B cell (primary cell): Measurements from ENCODE around the gene RGL3. TPM values are rescaled to one million over a fixed set of nuclear protein-coding genes. Genes with fewer than 3 reads are reported as not detected.
A peak's percentile ranks its signal among the peaks of the same experiment; 100 is the strongest.

ENCODE experiments used
- ATAC-seq: fragments of 200-7000 bp; cut with Tn5 transposase; one replicate; pipeline ENCODE4 v1.10.0; 2021; ENCODE audit warnings: low read depth, mild to moderate bottlenecking, moderate number of reproducible peaks, moderate library complexity
- CTCF ChIA-PET: fragments of 350-600 bp; sonication (Branson Sonifier 250); formaldehyde crosslinking; loops from one replicate; lab custom pipeline; 2021; ENCODE audit warnings: antibody characterized with exemption, inconsistent platforms; lab: Charles Lee
- POLR2A ChIA-PET: fragments of 350-600 bp; sonication (Branson Sonifier 250); formaldehyde crosslinking; loops from one replicate; lab custom pipeline; 2021; ENCODE audit warnings: antibody characterized with exemption; lab: Charles Lee
- DNase-seq: peaks from one replicate; pipeline ENCODE4 v3.0.0; 2013
- H2AFZ ChIP-seq: 2 replicates; pipeline ENCODE4 v1.6.1; 2012; ENCODE audit warnings: mild to moderate bottlenecking, low read depth, low read length; ENCODE audit not compliant: insufficient read depth, poor library complexity, severe bottlenecking
- H3K27ac ChIP-seq, 2 donors: 1 replicate in 1 of 2; 2 replicates in 1 of 2; pipeline ENCODE4 v1.5.1; 2012 to 2013; ENCODE audit warnings: low read length in 2 of 2, mild to moderate bottlenecking in 2 of 2, moderate library complexity in 1 of 2
- H3K27me3 ChIP-seq, 4 experiments: fragments of 200-600 bp in 1 of 4; sonication (generic) in 1 of 4; replicated peaks in 1 of 4; 1 replicate in 2 of 4; 2 replicates in 2 of 4; pipeline versions ENCODE4 v1.6.1 to v1.7.0; 2013 to 2016; ENCODE audit warnings: low read length in 3 of 4, mild to moderate bottlenecking in 2 of 4, mixed read lengths in 1 of 4, moderate library complexity in 1 of 4; ENCODE audit not compliant: insufficient read depth in 4 of 4, control insufficient read depth in 3 of 4; ENCODE audit errors: control extremely low read depth in 1 of 4
- H3K36me3 ChIP-seq, 2 experiments: replicated peaks in 1 of 2; 1 replicate in 1 of 2; 2 replicates in 1 of 2; pipeline versions ENCODE4 v1.6.1 to v1.7.1; 2013; ENCODE audit warnings: low read length in 1 of 2; ENCODE audit not compliant: insufficient read depth in 2 of 2, control insufficient read depth in 1 of 2; ENCODE audit errors: control extremely low read depth in 1 of 2, extremely low read depth in 1 of 2
- H3K4me1 ChIP-seq, 2 donors: fragments of 200-600 bp in 1 of 2; sonication (generic) in 1 of 2; 1 replicate in 1 of 2; 2 replicates in 1 of 2; pipeline versions ENCODE4 v1.5.1 to v1.6.1; 2013 to 2017; ENCODE audit warnings: low read length in 2 of 2; ENCODE audit not compliant: control insufficient read depth in 2 of 2, insufficient read depth in 2 of 2
- H3K4me2 ChIP-seq: replicated peaks from 2 replicates; pipeline ENCODE3; 2012; ENCODE audit warnings: mild to moderate bottlenecking, low read depth, low read length; ENCODE audit not compliant: poor library complexity, severe bottlenecking
- H3K4me3 ChIP-seq, 5 experiments: fragments of 200-600 bp in 1 of 5; sonication (generic) in 1 of 5; 1 replicate in 3 of 5; 2 replicates in 2 of 5; pipeline versions ENCODE4 v1.5.1 to v1.7.0; 2011 to 2016; ENCODE audit warnings: low read length in 4 of 5, mild to moderate bottlenecking in 4 of 5, low read depth in 2 of 5, control low read depth in 1 of 5, moderate library complexity in 1 of 5; ENCODE audit not compliant: insufficient read depth in 1 of 5; ENCODE audit errors: control extremely low read depth in 1 of 5, extremely low read depth in 1 of 5
- H3K79me2 ChIP-seq: fragments of 200-600 bp; sonication (generic); one replicate; pipeline ENCODE4 v1.6.0; 2016; ENCODE audit warnings: low read length; ENCODE audit not compliant: control insufficient read depth, insufficient read depth
- H3K9ac ChIP-seq: fragments of 200-600 bp; sonication (generic); 2 replicates; pipeline ENCODE4 v1.6.1; 2017; ENCODE audit warnings: mild to moderate bottlenecking, low read length, moderate library complexity
- H3K9me3 ChIP-seq, 3 donors: one replicate each; pipeline versions ENCODE4 v1.6.1 to v1.7.1; 2013; ENCODE audit warnings: low read length in 2 of 3; ENCODE audit not compliant: control insufficient read depth in 2 of 3, insufficient read depth in 1 of 3; ENCODE audit errors: control extremely low read depth in 1 of 3
- H4K20me1 ChIP-seq: 2 replicates; pipeline ENCODE4 v1.6.0; 2012; ENCODE audit warnings: mild to moderate bottlenecking, low read length; ENCODE audit not compliant: insufficient read depth, control insufficient read depth, poor library complexity, severe bottlenecking
- H3K27ac Mint-ChIP-seq: one replicate; pipeline ENCODE4 v1.8.0; 2021; ENCODE audit warnings: mixed read lengths
- H3K27me3 Mint-ChIP-seq: one replicate; pipeline ENCODE4 v1.8.0; 2021; ENCODE audit warnings: mixed read lengths
- H3K4me1 Mint-ChIP-seq: one replicate; pipeline ENCODE4 v1.8.0; 2021; ENCODE audit warnings: mixed read lengths
- H3K4me3 Mint-ChIP-seq: one replicate; pipeline ENCODE4 v1.8.0; 2021; ENCODE audit warnings: mixed read lengths
- H3K9me3 Mint-ChIP-seq: one replicate; pipeline ENCODE4 v1.8.0; 2022; ENCODE audit warnings: mixed read lengths; ENCODE audit not compliant: insufficient read depth
- CTCF ChIP-seq: fragments of 200-600 bp; IDR thresholded peaks from one replicate; pipeline ENCODE4 v1.8.0; 2022; ENCODE audit warnings: antibody characterized with exemption, mild to moderate bottlenecking
- EZH2 ChIP-seq: IDR thresholded peaks from 2 replicates; pipeline ENCODE4 v1.6.1; 2012; ENCODE audit warnings: borderline replicate concordance, low read depth, mild to moderate bottlenecking, moderate library complexity, low read length; ENCODE audit not compliant: insufficient read depth, poor library complexity, severe bottlenecking
- WGBS: methylation state at CpG from one replicate; pipeline ENCODE4 v1.1.5; 2013; ENCODE audit warnings: missing lambda C conversion rate; ENCODE audit not compliant: insufficient coverage; 5-methylcytosine and 5-hydroxymethylcytosine counted together
- intact Hi-C: fragments of 100-400 bp; cut with micrococcal nuclease; formaldehyde crosslinking; loops from one replicate; pipeline ENCODE4 v1.10.0; 2022
- polyA plus RNA-seq: library from polyadenylated mRNA; depleted of rRNA; stranded (reverse); fragments of >200 nt; gene quantifications from 2 replicates; pipeline ENCODE4 v1.2.3, GENCODE V29; 2012
- small RNA-seq: library from RNA; depleted of rRNA; stranded (forward); fragments of <200 nt; gene quantifications from one replicate; pipeline ENCODE3, GENCODE V24; 2012; ENCODE audit warnings: low replicate concordance, low read depth; ENCODE audit not compliant: insufficient read length
- total RNA-seq, 2 donors: library from RNA; stranded (reverse); fragments of 120-200 nt in 1 of 2; gene quantifications; 1 replicate in 1 of 2; 2 replicates in 1 of 2; pipeline versions ENCODE4 v1.2.3 to v1.2.4, GENCODE V29; 2013 to 2022

The RGL3 gene
- total and polyA plus RNA-seq, 2 donors (not counting 1 experiment from before 2014, with no cell fraction given) = 0.54 to 2.8 TPM

- Mint-ChIP-seq H3K27me3 (no peaks in the 10 kb centered on the region), H3K4me3 (peak overlapping the region; percentile 99), H3K9me3 (peaks cover 4% of the 10 kb centered on the region), H3K4me1 (peaks cover 28% of the 10 kb centered on the region), H3K27ac (peak overlapping the region; percentile 96)
- ATAC-seq = no peak
- H3K4me1 ChIP-seq = peaks cover 11 to 20% of the 10 kb centered on the region in 2 donors
- H3K27me3 ChIP-seq = no peaks in the 10 kb centered on the region
- DNase-seq = no peak
- WGBS = 55% methylated on average over 12 of the region's 15 CpGs
- peaks cover 2% of the 10 kb centered on the region in 2 experiments for H3K36me3 ChIP-seq
- H4K20me1 ChIP-seq = no peaks in the 10 kb centered on the region
- no peak for TF ChIP-seq CTCF
- no peak for TF ChIP-seq EZH2
- H2AFZ ChIP-seq = peak overlapping the region; percentile 86
- peak overlapping the region; percentile 58 to 97 (median 94) for H3K4me3 ChIP-seq
- H3K9me3 ChIP-seq = peaks cover 0 to 13% (median 3%) of the 10 kb centered on the region in 3 donors
- peak overlapping the region; percentile 96 for H3K9ac ChIP-seq
- H3K79me2 ChIP-seq = peaks cover 4% of the 10 kb centered on the region
- no peak overlapping the region for H3K27ac ChIP-seq
- CTCF ChIA-PET = interaction anchor here (0.5 to 2.4 kb wide), 3 partner anchors 23 to 744 kb away, joined by 3 to 6 read pairs (median 4); no protein-coding TSS in a partner anchor
- intact Hi-C loops = no loop called here
- peak overlapping the region; percentile 82 for H3K4me2 ChIP-seq
- POLR2A ChIA-PET = interaction anchor here (1.0 to 3.0 kb wide), 3 partner anchors 29 to 36 kb away, joined by 3 to 23 read pairs (median 4); partner anchors contain the start of gene SWSAP1
Measured at GRCh38 chr19:11345122-11345803, 73.9 kb downstream of the RGL3 start.

Small RNA genes within 50 kb of the gene (small RNA-seq; reads per million reads assigned to genes)
- not detected for gene RF00019

Other genes with a start within 250 kb of the RGL3 start
- gene KANK2, start 221.8 kb downstream of the RGL3 start, total RNA-seq = 15.2 and 18.9 TPM in 2 replicates
- gene KANK2, start 221.8 kb downstream of the RGL3 start, polyA plus RNA-seq = 0.54 and 0.92 TPM in 2 replicates
- gene ANGPTL8, start 179.7 kb downstream of the RGL3 start, total RNA-seq = not detected in 2 replicates
- not detected in 2 replicates for gene ANGPTL8, start 179.7 kb downstream of the RGL3 start, polyA plus RNA-seq
- 11.9 and 14.8 TPM in 2 replicates for gene DOCK6, start 156.8 kb downstream of the RGL3 start, total RNA-seq
- 3.0 and 5.3 TPM in 2 replicates for gene DOCK6, start 156.8 kb downstream of the RGL3 start, polyA plus RNA-seq
- gene TSPAN16, start 123.2 kb downstream of the RGL3 start, total RNA-seq = not detected in 2 replicates
- not detected in 2 replicates for gene TSPAN16, start 123.2 kb downstream of the RGL3 start, polyA plus RNA-seq
- 8.9 TPM in 2 replicates for gene RAB3D, start 79.7 kb downstream of the RGL3 start, total RNA-seq
- gene RAB3D, start 79.7 kb downstream of the RGL3 start, polyA plus RNA-seq = 5.3 and 5.4 TPM in 2 replicates
- 48.5 and 53.4 TPM in 2 replicates for gene TMEM205, start 73.0 kb downstream of the RGL3 start, total RNA-seq
- gene TMEM205, start 73.0 kb downstream of the RGL3 start, polyA plus RNA-seq = 130 and 152 TPM in 2 replicates
- gene CCDC159, start 72.8 kb downstream of the RGL3 start, total RNA-seq = 56.0 and 57.5 TPM in 2 replicates
- 128 and 146 TPM in 2 replicates for gene CCDC159, start 72.8 kb downstream of the RGL3 start, polyA plus RNA-seq
- gene PLPPR2, start 63.9 kb downstream of the RGL3 start, total RNA-seq = 3.8 and 4.5 TPM in 2 replicates
- gene PLPPR2, start 63.9 kb downstream of the RGL3 start, polyA plus RNA-seq = 11.1 and 11.5 TPM in 2 replicates
- gene SWSAP1, start 44.6 kb downstream of the RGL3 start, total RNA-seq = 5.0 TPM in 2 replicates
- 6.4 and 7.6 TPM in 2 replicates for gene SWSAP1, start 44.6 kb downstream of the RGL3 start, polyA plus RNA-seq
- gene EPOR, start 35.0 kb downstream of the RGL3 start, total RNA-seq = 6.4 and 9.4 TPM in 2 replicates
- 12.7 and 13.8 TPM in 2 replicates for gene EPOR, start 35.0 kb downstream of the RGL3 start, polyA plus RNA-seq
- 0.27 and 0.62 TPM in 2 replicates for gene ODAD3, start 15.8 kb upstream of the RGL3 start, total RNA-seq
- gene ODAD3, start 15.8 kb upstream of the RGL3 start, polyA plus RNA-seq = 0.18 and 0.69 TPM in 2 replicates
- 364 and 402 TPM in 2 replicates for gene PRKCSH, start 16.3 kb upstream of the RGL3 start, total RNA-seq
- gene PRKCSH, start 16.3 kb upstream of the RGL3 start, polyA plus RNA-seq = 259 and 336 TPM in 2 replicates
- not detected in 2 replicates for gene ELAVL3, start 61.7 kb upstream of the RGL3 start, total RNA-seq
- gene ELAVL3, start 61.7 kb upstream of the RGL3 start, polyA plus RNA-seq = 0.01 TPM in 1 of 2 replicates, not detected in the other
- 24.2 and 28.0 TPM in 2 replicates for gene ZNF653, start 86.5 kb upstream of the RGL3 start, total RNA-seq
- gene ZNF653, start 86.5 kb upstream of the RGL3 start, polyA plus RNA-seq = 17.4 and 26.2 TPM in 2 replicates
- 45.6 and 56.7 TPM in 2 replicates for gene ECSIT, start 109.8 kb upstream of the RGL3 start, total RNA-seq
- gene ECSIT, start 109.8 kb upstream of the RGL3 start, polyA plus RNA-seq = 57.8 and 63.1 TPM in 2 replicates
- gene CNN1, start 119.5 kb upstream of the RGL3 start, total RNA-seq = not detected in 2 replicates
- not detected in 2 replicates for gene CNN1, start 119.5 kb upstream of the RGL3 start, polyA plus RNA-seq
- 69.5 and 70.9 TPM in 2 replicates for gene ELOF1, start 139.9 kb upstream of the RGL3 start, total RNA-seq
- gene ELOF1, start 139.9 kb upstream of the RGL3 start, polyA plus RNA-seq = 64.1 and 76.2 TPM in 2 replicates
- gene ACP5, start 158.3 kb upstream of the RGL3 start, total RNA-seq = 151 and 158 TPM in 2 replicates
- gene ACP5, start 158.3 kb upstream of the RGL3 start, polyA plus RNA-seq = 152 and 169 TPM in 2 replicates
- 24.7 and 26.2 TPM in 2 replicates for gene ZNF627, start 178.2 kb upstream of the RGL3 start, total RNA-seq
- gene ZNF627, start 178.2 kb upstream of the RGL3 start, polyA plus RNA-seq = 8.8 and 9.6 TPM in 2 replicates